PFSK-1 (cell line): ENCODE results near the gene RBM47.

Experiments
- FOXP2 ChIP-seq: optimal IDR thresholded peaks from 2 replicates; pipeline ENCODE3; 2011; ENCODE audit warnings: borderline replicate concordance, control low read depth, inconsistent platforms; ENCODE audit not compliant: insufficient read depth; ENCODE audit errors: extremely low read length, extremely low read depth
- POLR2AphosphoS5 ChIP-seq: IDR thresholded peaks from 2 replicates; pipeline ENCODE4 v1.6.1; 2012; ENCODE audit warnings: low read depth, mild to moderate bottlenecking, control low read depth, low read length, moderate library complexity
- REST ChIP-seq, 2 experiments: IDR thresholded peaks; 2 replicates each; pipeline versions ENCODE4 v1.6.1 to v1.8.0; 2011 to 2012; ENCODE audit warnings: low read depth in 2 of 2, low read length in 2 of 2, control low read depth in 1 of 2, inconsistent platforms in 1 of 2, mild to moderate bottlenecking in 1 of 2, moderate library complexity in 1 of 2; ENCODE audit not compliant: insufficient read depth in 1 of 2
- SIN3A ChIP-seq: IDR thresholded peaks from 2 replicates; pipeline ENCODE4 v1.6.1; 2012; ENCODE audit warnings: mild to moderate bottlenecking, low read length, moderate library complexity, borderline replicate concordance; ENCODE audit not compliant: insufficient read depth
- TAF1 ChIP-seq: IDR thresholded peaks from 2 replicates; pipeline ENCODE4 v1.6.1; 2012; ENCODE audit warnings: low read length, control low read depth, borderline replicate concordance; ENCODE audit not compliant: insufficient read depth

Gene RBM47

GRCh38 chr4:40500781-40501180, 128.9 kb downstream of the RBM47 start:
- TF ChIP-seq POLR2AphosphoS5, result no peak
- TF ChIP-seq FOXP2, result no peak
- TF ChIP-seq SIN3A, result no peak
- TF ChIP-seq TAF1, result no peak
- TF ChIP-seq REST (IDR thresholded peaks at IDR 0.05; ENCODE audit: insufficient read depth in 1 of 2, low read depth in 2 of 2, low read length in 2 of 2), result no peak

GRCh38 chr4:40493160-40493559, 136.5 kb downstream of the RBM47 start:
- no peak for TF ChIP-seq REST (IDR thresholded peaks at IDR 0.05; ENCODE audit: insufficient read depth in 1 of 2, low read depth in 2 of 2, low read length in 2 of 2)
- no peak for TF ChIP-seq POLR2AphosphoS5

GRCh38 chr4:40492691-40493090, 137.0 kb downstream of the RBM47 start:
- TF ChIP-seq FOXP2 (no peak), POLR2AphosphoS5 (no peak), REST (IDR thresholded peaks at IDR 0.05; ENCODE audit: insufficient read depth in 1 of 2, low read depth in 2 of 2, low read length in 2 of 2) (no peak), SIN3A (no peak), TAF1 (no peak)

GRCh38 chr4:40490481-40490880, 139.2 kb downstream of the RBM47 start:
- TF ChIP-seq FOXP2 (no peak), REST (IDR thresholded peaks at IDR 0.05; ENCODE audit: insufficient read depth in 1 of 2, low read depth in 2 of 2, low read length in 2 of 2) (no peak), TAF1 (no peak), SIN3A (no peak), POLR2AphosphoS5 (no peak)

- no peak for TF ChIP-seq REST (IDR thresholded peaks at IDR 0.05; ENCODE audit: insufficient read depth in 1 of 2, low read depth in 2 of 2, low read length in 2 of 2)
- no peak for TF ChIP-seq FOXP2
- TF ChIP-seq TAF1, result no peak
- TF ChIP-seq SIN3A, result no peak
Observed at GRCh38 chr4:40489961-40490360, 139.7 kb downstream of the RBM47 start.
